H1 (cell line): ENCODE data around the gene MXRA8.

Experiments used
- ASH2L ChIP-seq: fragments of 200-600, 300-600 bp; sonication (generic); IDR thresholded peaks from one replicate; pipeline ENCODE4 v1.7.1; 2017; ENCODE audit warnings: low read length
- CHD2 ChIP-seq: IDR thresholded peaks from 2 replicates; pipeline ENCODE4 v1.6.1; 2012; ENCODE audit warnings: low read length, improper control_type of control experiment
- EP300 ChIP-seq, 2 experiments: IDR thresholded peaks; 1 replicate in 1 of 2; 2 replicates in 1 of 2; pipeline ENCODE4 v1.6.1; 2011 to 2012; ENCODE audit warnings: low read depth in 2 of 2, low read length in 2 of 2, mild to moderate bottlenecking in 2 of 2, borderline replicate concordance in 1 of 2, inconsistent platforms in 1 of 2, moderate library complexity in 1 of 2
- EZH2 ChIP-seq: fragments of 200-600 bp; sonication (generic); IDR thresholded peaks from 2 replicates; pipeline ENCODE4 v1.7.1; 2012; ENCODE audit warnings: low read depth, mild to moderate bottlenecking, moderate library complexity, low read length, inconsistent platforms; ENCODE audit not compliant: severe bottlenecking
- POLR2A ChIP-seq, 2 experiments: IDR thresholded peaks; 1 replicate in 1 of 2; 2 replicates in 1 of 2; pipeline ENCODE4 v1.6.1; 2011; ENCODE audit warnings: low read depth in 2 of 2, low read length in 2 of 2, mild to moderate bottlenecking in 2 of 2; ENCODE audit errors: control extremely low read depth in 1 of 2
- RFX5 ChIP-seq: IDR thresholded peaks from 2 replicates; pipeline ENCODE4 v1.6.1; 2011; ENCODE audit warnings: low read depth, low read length, improper control_type of control experiment, borderline replicate concordance
- TF ChIP-seq, protein P1 (sequence below): IDR thresholded peaks from 2 replicates; pipeline ENCODE4 v1.6.1; 2012; ENCODE audit warnings: inconsistent platforms
- TF ChIP-seq, protein P2 (sequence below), 3 experiments: IDR thresholded peaks; 1 replicate in 2 of 3; 2 replicates in 1 of 3; pipeline versions ENCODE4 v1.5.1 to v1.6.1; 2011; ENCODE audit warnings: low read length in 3 of 3, mild to moderate bottlenecking in 3 of 3, inconsistent platforms in 2 of 3, low read depth in 1 of 3, moderate library complexity in 1 of 3; ENCODE audit not compliant: insufficient read depth in 1 of 3; ENCODE audit errors: control extremely low read depth in 1 of 3

- TF ChIP-seq, protein P1, sequence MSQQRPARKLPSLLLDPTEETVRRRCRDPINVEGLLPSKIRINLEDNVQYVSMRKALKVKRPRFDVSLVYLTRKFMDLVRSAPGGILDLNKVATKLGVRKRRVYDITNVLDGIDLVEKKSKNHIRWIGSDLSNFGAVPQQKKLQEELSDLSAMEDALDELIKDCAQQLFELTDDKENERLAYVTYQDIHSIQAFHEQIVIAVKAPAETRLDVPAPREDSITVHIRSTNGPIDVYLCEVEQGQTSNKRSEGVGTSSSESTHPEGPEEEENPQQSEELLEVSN = no peak
- TF ChIP-seq EP300 (IDR thresholded peaks at IDR 0.05; ENCODE audit: borderline replicate concordance in 1 of 2, low read depth in 2 of 2, low read length in 2 of 2) = no peak
- no peak for TF ChIP-seq EZH2
- TF ChIP-seq, protein P2, sequence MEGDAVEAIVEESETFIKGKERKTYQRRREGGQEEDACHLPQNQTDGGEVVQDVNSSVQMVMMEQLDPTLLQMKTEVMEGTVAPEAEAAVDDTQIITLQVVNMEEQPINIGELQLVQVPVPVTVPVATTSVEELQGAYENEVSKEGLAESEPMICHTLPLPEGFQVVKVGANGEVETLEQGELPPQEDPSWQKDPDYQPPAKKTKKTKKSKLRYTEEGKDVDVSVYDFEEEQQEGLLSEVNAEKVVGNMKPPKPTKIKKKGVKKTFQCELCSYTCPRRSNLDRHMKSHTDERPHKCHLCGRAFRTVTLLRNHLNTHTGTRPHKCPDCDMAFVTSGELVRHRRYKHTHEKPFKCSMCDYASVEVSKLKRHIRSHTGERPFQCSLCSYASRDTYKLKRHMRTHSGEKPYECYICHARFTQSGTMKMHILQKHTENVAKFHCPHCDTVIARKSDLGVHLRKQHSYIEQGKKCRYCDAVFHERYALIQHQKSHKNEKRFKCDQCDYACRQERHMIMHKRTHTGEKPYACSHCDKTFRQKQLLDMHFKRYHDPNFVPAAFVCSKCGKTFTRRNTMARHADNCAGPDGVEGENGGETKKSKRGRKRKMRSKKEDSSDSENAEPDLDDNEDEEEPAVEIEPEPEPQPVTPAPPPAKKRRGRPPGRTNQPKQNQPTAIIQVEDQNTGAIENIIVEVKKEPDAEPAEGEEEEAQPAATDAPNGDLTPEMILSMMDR (IDR thresholded peaks at IDR 0.05; ENCODE audit: control extremely low read depth in 1 of 3, insufficient read depth in 1 of 3, low read depth in 1 of 3, low read length in 3 of 3) = no peak
- no peak for TF ChIP-seq RFX5
- TF ChIP-seq ASH2L = no peak
- no peak; a peak in 1 of 3 replicates for TF ChIP-seq POLR2A (IDR thresholded peaks at IDR 0.05; ENCODE audit: control extremely low read depth in 1 of 2, low read depth in 2 of 2, low read length in 2 of 2)
- no peak for TF ChIP-seq CHD2
Measured at GRCh38 chr1:1332774-1333480, 25.4 kb downstream of the MXRA8 start.
